Germinal center (tissue), 1 donor: ENCODE data around the gene C17orf67.

Experiments used
- DNase-seq: peaks from one replicate; pipeline ENCODE4 v3.0.0; 2012; ENCODE audit warnings: mixed read lengths, low spot score

Gene C17orf67, protein sequence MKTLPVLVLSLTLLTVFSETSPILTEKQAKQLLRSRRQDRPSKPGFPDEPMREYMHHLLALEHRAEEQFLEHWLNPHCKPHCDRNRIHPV

DNA sequence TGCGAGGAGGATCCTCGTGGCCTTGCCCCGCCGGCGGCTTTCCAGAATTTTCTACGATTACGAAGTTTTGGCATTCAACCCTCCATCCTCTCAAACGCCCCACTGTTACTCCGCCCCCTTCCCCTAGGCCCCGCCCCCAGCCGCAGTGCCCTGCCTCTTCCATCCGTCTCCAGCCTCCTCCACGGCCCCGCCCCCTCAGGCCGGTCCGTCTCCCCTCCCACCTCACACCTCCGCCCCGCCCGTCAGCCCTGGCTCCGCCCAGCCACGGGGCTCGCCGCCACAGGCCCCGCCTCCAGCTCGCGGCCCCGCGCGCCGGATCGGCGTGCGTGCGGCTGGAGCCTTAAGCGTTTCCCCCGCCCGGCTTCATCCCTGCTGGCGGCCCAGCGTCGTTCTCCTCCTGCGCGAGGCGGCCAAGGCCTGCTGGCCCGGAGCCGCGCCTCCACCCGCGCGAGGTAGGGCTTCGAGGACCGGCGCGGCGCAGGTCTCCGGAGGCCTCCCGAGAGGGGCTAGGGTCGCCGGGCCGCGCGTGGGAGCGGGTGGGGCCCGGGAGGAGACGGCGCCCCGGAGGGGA lies at the start of gene C17orf67, which contains the start of gene DGKE:
TSS of gene C17orf67 (minus strand) at position 112 of the 571 bp plus-strand sequence. CDS start 18,110 bp downstream, outside the sequence.
TSS of gene DGKE (plus strand) at position 343 of the 571 bp plus-strand sequence. CDS start 645 bp downstream, outside the sequence.
- DNase-seq: peak; percentile 96

DNA sequence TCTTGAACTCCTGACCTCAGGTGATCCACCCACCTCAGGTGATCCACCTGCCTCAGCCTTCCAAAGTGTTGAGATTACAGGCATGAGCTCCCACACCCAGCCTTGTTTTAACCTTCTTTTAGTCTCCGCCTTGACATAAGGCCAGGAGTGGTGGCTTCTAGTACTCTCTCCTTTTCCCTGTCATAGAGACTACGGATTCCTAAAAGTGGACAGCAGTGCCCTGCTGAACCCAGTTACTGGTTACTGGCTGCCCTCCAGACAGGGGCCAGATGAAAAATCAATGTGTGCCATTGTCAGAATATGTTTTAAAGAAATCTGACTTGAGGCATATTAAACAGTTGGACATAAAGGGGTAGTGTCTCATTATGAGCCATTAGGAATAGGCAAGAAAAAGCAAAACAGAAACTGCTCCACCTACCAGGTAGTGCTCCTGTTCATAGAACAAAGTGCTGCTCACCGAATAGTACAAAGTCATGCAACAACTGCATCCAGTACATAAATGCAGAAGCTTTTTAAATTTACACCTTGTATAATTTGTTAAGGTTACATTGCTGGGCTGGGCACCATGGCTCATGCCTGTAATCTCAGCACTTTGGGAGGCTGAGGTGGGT lies 48.1 kb upstream of the C17orf67 start:
- DNase-seq: no peak

DNA sequence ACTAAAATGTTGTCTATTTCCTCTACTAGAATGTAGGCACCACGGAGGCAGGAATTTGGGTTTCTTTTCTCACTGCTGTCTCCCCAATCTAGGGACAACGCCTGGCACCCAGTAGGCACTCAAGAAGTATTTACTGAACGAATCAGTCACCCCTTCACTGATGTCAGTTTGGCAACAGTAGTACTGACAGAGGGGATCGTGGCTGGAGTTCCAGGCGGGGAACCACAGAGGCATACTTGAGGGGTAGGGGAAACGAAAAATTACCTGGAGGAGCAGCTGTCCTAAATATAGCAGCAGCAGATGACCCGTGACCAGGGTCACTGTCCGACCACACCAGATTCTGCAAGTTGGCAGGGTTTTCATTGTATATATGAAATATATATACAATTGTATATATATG lies 46.9 kb upstream of the C17orf67 start:
- DNase-seq: no peak

DNA sequence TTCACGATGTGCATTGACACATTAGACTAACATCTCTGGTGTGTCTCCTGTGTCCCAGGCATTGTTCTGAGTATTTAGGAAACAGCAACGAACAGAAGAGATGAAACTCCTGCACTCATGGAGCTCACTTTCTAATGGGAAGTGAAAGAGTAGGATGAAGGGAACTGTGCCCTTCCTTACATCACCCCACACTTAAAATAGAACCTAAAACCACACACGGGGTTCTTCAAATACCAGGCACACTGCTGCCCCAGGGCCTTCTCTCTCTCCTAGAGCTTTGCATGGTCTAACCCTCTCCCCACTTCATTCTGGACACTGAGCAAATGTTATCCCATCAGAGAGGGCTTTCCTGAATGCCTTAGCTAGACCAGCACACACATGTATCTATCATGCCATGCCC lies 46.4 kb upstream of the C17orf67 start:
- no peak for DNase-seq

DNA sequence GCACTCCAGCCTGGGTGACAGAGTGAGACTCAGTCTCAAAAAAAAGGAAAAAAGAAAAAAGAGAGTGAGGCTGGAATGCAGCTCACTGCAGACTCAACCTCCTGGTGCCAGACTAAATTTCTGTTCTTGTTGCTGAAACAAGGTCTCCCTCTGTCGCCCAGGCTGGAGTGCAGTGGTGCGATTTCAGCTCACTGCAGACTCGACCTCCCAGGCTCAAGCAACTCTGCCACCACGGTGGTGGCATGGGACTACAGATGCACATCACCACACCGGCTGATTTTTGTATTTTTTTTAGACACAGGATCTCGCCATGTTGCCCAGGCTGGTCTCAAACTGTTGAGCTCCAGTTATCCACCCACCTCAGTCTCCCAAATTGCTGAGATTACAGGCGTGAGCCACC lies 45.6 kb upstream of the C17orf67 start:
- DNase-seq: no peak

DNA sequence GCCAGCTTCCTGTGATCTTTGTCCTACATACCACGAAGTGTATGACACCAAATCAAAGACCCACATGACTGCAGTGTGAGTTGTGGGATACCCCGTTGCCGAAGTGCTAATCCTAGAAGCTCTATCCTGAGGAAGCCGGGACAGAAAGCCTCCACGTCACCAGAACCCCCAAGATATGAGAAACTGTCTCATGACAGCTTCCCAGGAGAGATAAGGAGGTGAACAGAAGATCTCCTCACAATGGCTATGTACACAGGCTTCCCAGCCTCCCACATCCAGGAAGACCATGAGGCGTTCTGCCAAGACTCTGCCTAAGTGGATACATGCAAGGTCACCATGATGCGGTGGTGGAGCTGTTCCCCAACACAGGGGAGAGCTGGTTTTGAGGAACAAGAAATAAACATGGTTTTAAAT lies 43.1 kb upstream of the C17orf67 start:
- DNase-seq: no peak

DNA sequence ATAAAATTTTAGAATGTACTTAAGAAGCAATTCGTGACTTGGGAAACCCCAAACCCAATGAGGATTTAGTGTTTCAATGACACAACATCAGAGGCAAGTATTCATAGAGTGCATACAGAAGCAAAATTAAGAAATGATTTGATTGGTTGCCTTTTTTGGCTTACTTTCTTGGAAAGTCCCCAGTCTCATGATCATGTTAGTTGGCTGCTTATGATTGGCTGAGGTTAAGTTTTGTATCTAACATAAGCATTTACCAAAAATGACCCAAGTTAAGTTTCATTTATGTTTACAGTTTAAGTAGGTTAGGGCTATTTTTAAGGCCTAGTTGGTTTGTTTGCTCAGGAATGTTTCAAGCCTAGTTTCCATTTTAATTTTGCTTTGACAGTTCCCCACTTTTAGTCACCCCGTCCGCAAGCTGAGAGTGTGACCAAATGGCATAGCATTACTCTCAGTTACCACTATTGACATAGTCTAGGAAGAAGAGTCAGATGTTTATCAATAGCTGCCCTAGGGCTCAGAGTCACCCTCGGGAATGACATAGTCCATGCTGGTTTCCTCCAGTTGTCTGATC lies 36.4 kb upstream of the C17orf67 start:
- DNase-seq: no peak

DNA sequence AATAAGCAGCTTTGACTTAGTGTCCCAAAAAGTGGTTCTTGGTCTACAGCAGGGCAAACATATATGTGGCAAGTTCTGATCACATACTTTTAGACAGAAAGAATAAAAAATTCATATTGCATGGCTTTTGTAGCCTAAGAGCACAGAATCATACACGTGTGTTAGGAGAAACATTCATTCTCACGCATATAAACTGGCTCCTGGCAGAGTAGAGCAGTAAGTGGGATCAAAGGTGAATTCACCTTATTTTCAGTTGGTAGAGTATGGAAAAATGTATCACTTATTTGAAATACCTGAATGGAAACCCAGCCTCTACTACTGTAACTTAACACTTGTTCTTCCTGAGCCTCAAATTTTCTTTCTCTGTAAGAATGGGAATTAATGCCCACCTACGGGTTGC lies 35.0 kb upstream of the C17orf67 start:
- no peak for DNase-seq

DNA sequence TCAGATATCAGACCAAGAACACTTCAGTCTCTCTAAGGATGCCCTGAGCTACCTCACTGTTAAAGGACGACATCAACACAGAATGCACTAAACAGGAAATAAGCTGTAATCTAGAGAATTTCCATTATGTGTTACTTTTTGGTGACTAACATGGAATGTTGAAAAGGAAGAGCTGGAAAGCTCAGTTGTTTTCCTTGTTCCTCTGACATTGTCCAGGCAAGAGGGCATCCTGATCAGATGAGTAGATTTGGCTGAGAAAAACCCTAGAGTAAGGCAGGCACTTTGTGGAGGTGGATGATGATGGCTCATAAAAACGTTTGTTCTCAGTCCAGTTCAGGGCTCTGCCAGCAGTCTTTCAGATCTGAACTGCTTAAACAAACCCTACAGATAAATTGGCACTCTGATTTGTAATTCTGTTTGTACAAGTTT lies 34.2 kb upstream of the C17orf67 start:
- DNase-seq: no peak

DNA sequence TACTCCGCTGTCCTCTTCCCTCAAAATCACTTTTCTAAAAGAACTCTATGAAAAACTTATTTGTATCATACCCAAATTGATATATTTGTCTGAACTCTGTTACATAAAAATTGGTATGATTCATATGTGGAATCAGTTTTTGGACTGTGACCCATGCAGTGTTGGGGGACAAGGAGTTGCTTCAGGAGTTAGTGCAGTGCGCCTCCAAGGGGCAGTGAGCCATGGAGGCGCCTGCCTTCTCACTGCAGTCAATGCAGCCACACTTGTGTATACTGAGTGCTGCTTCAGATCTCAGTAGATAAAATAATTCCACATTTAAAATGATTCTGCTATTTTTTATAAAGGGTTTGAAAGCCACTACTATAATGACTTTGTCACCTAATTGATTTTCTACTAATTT lies 32.8 kb upstream of the C17orf67 start:
- DNase-seq: no peak

DNA sequence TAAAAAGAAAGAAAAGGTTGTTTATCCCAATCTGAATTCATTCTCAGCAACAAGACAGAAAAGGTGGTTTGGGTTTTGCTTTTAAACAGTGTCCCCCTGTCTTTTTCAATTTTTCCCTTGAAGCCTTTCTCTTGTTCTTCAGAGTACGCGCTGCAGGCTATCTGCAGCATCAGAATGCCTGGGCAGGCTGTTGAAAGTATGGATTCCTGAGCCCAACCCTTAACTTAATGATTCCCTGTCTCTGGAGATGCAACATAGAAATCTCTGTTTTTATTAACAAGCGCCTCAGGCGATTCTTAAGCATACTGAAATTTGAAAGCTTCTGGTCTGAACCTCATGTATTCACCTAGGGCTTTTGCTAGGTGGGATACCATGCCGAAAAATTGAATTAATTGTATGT lies 32.4 kb upstream of the C17orf67 start:
- no peak for DNase-seq

DNA sequence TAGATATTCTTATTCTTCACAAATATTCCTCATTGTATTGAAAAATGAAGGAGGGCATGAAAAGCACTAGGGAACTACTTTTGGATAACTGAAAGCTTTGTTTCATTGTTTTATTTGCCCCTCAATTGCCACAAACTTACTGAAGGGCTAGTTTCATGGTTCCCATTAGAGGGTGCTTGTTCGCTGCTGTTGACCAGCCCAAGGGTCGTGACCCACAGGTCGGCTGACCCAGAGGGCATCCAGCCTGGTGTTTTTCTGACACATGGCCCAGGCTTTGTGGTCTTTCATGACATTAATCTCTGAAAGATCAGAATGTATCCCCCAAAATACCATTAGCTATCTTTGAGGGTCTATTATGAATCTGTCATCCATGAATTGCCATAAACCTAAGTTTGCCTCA lies 30.3 kb upstream of the C17orf67 start:
- no peak for DNase-seq

DNA sequence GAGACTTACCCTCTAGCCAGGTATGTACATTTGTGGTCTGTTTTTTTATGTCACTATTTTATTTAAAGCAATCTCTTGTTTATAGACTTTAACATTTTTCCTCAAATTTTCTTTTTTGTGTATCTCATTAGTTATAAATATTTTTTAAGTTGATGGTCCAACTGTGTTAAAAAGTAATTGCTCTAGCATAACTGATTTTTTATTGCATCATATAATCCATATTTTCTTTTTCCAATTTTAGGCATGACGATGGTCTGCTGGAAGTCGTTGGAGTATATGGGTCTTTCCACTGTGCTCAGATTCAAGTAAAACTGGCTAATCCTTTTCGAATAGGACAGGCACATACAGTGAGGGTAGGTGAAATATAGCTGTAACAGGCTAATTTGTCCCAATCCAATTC lies 28.2 kb upstream of the C17orf67 start:
- no peak for DNase-seq

DNA sequence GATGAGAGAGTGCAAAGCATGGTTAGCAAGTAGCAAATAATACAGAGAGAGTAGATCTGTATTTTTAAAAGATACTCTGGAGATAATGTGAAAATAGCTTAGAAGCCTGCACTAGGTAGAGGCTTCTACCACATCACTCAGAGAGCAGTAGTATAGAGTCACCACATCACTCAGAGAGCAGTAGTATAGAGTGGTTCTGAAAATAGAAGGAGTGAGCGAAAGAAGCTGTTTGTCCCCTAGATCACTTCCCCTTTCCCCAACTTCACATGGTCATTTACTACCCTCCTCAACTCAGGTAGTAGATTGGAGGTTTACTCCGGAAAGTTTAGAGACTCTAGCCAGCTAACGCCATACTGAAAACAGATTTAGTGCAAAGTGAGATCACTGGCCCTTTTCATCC lies 17.3 kb upstream of the C17orf67 start:
- DNase-seq: no peak

DNA sequence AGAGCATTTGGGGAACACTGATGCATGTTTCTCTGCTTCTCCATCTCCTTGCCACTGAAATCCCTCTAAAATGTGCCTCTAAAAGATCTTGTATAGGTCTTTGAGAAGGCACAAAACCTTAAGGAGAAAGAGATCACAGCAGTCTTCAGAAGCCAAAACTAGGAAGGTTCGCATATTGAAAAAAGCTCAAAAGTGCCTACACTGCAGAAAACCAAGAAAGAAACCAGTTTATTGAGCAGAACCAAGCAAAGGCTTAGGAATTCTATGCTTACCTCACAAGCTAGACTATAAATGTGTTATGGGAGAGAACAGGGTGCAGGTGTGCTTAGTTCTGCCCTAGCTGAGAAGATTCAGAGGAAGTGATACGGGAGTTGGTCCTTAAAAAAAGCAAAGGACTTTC lies 16.9 kb upstream of the C17orf67 start:
- DNase-seq: no peak

DNA sequence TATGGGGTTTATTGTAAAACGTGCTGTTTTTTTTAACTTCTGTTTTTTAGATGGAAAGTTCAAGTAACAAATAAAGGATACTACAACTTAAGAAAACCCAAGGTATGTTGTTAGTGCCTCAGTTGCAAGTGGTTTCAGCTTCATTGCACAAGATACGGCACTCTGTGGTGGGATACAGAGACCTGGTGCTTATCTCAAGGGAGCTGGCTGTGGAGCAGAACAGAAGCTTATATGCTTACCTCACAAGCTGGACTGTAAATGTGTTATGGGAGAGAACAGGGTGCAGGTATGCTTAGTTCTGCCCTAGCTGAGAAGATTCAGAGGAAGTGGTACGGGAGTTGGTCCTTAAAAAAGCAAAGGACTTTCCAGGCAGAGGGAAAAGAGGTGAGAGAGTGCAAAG lies 15.4 kb upstream of the C17orf67 start:
- no peak for DNase-seq

DNA sequence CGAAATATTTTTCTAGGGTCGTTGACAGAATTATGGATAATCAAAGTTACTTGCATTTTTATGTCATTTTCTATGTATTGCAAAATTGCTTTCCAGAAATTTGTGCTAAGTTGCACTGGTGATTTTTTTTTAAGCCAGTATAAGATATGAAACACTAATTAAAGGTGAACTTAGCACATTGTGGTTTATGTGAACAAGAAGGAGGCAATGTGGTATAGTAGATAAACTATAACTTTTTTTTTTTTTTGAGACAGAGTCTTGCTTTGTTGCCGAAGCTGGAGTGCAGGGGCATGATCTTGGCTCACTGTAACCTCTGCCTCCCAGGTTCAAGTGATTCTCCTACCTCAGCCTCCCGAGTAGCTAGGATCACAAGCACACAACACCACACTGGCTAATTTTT lies 13.4 kb upstream of the C17orf67 start:
- no peak for DNase-seq

DNA sequence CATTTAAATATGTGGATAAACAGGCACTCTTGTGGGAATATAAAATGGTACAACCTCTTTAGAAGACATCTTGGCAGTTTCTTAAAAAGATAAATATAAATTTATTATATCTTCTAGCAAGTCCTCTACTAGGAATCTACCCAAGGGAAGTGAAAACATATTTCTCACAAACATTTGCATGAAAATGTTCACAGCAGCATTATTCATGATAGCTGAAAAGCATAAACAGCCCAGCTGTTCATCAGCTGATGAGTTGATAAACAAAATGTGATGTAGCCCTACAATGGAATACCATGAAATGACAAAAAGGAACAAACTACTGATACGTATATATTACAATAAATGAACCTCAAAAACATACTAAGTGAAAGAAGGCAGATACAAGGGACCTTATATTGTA lies 12.2 kb upstream of the C17orf67 start:
- DNase-seq: no peak

DNA sequence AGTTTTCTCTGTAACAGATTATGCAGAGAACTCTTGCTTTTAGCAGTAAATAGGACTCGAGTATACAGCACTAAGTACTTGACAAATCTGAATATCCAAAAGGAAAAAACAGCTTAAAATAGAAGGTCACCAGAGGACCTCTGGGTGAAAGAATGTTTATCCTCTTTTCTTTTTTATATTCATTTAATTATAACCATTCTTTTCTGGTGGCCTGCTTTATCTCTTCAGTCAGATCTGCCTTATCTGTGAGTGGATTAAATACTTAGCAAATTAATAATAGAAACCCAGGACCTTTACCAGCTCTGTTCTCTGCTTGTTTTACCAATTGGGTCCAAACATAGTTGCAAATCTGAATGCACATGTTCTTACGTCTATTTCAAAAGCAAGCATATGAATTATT lies 8.9 kb upstream of the C17orf67 start:
- no peak for DNase-seq

DNA sequence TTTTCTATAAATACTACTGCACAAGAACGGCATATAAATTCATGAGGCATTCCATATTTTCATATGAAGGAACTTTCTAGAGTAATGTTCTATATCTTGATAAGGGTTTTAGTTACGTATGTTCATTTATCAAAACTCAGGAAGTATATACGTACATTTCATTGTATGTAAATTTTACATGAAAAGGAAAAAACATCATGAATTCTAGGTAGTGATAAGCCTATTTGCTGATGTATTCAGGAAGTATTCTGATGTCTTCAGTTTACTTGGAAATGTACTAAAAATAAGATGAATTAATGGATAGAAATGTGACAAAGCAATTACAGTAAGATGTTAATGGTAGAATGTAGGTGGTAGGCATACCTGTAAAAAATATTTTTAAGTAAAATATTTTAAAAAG lies 5.0 kb upstream of the C17orf67 start:
- no peak for DNase-seq

DNA sequence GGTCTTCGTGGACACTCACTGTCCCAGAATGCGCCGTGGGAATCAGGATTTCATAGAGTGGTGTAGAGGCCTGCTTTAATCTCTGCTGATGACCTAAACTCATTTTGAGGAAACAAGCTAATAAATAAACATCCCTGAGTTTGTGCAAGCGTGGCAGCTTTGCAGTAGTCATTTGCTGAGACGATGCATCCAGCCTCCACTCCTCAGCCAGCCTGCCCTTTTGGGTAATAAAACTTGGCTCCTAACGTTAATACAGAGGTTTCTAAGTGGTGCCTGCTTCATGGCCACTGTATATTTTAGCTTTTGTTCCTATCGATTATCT lies 1.5 kb upstream of the C17orf67 start:
- DNase-seq: no peak

DNA sequence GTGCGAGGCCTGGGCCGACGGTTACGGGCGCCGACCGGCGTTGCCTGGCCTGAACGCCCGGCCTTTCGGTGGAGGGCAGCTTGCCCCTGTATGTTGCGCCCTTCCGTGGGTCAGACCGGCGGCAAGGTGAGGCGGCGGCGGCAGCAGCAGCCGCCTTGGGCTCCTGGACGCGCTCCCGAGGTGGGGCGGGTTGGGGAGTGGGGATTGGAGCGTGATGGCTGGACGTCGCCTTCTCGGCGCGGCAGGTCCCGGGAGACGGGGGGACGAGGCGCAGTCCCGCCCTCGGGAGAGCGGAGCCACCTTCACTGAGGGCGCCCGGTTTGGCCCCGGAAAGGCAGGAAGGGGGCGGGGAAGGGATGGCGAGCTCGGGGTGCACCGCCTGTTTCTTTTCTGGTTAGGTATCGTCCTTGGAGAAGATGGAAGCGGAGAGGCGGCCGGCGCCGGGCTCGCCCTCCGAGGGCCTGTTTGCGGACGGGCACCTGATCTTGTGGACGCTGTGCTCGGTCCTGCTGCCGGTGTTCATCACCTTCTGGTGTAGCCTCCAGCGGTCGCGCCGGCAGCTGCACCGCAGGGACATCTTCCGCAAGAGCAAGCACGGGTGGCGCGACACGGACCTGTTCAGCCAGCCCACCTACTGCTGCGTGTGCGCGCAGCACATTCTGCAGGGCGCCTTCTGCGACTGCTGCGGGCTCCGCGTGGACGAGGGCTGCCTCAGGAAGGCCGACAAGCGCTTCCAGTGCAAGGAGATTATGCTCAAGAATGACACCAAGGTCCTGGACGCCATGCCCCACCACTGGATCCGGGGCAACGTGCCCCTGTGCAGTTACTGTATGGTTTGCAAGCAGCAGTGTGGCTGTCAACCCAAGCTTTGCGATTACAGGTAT lies 902 bp upstream of the C17orf67 start:
- DNase-seq: peak; percentile 58
